ENCODE results near the gene FIP1L1.

FIP1L1 gene

GRCh38 chr4:53349091-53349491 is 28.4 kb upstream of the FIP1L1 start:
- H3K27ac ChIP-seq: no peak overlapping the region
- no peak for TF ChIP-seq CTCF (IDR thresholded peaks at IDR 0.05; ENCODE audit: low read depth, low read length, missing control alignments)

GRCh38 chr4:53354012-53354722 is 23.3 kb upstream of the FIP1L1 start:
- Histone ChIP-seq H3K36me3 (replicated peaks) (no peaks in the 10 kb centered on the region), H3K27ac (no peak overlapping the region), H3K27me3 (replicated peaks) (no peaks in the 10 kb centered on the region), H3K4me3 (ENCODE audit: low read depth, low read length) (no peak overlapping the region)
- no peak for TF ChIP-seq CTCF (IDR thresholded peaks at IDR 0.05; ENCODE audit: low read depth, low read length, missing control alignments)
- DNase-seq: no peak
- in situ Hi-C loops (cut with HindIII; ENCODE audit: low pct_ligation_motif_present, low sequenced_read_pairs): no loop called here

More at GRCh38 chr4:53349091-53349491, 28.4 kb upstream of the FIP1L1 start:
- DNase-seq: no peak
- Histone ChIP-seq H3K27me3 (replicated peaks) (no peaks in the 10 kb centered on the region), H3K36me3 (replicated peaks) (no peaks in the 10 kb centered on the region), H3K4me3 (ENCODE audit: low read depth, low read length) (no peak overlapping the region)
- in situ Hi-C loops (cut with HindIII; ENCODE audit: low pct_ligation_motif_present, low sequenced_read_pairs): no loop called here

GRCh38 chr4:53355930-53356521 is 21.4 kb upstream of the FIP1L1 start:
- DNase-seq: no peak
- no peaks in the 10 kb centered on the region for H3K36me3 ChIP-seq (replicated peaks)
- no peak overlapping the region for H3K4me3 ChIP-seq (ENCODE audit: low read depth, low read length)
- H3K27ac ChIP-seq: no peak overlapping the region
- no peaks in the 10 kb centered on the region for H3K27me3 ChIP-seq (replicated peaks)
- in situ Hi-C loops (cut with HindIII; ENCODE audit: low pct_ligation_motif_present, low sequenced_read_pairs): no loop called here
- TF ChIP-seq CTCF (IDR thresholded peaks at IDR 0.05; ENCODE audit: low read depth, low read length, missing control alignments): no peak

GRCh38 chr4:53361451-53361850 is 16.0 kb upstream of the FIP1L1 start:
- H3K36me3 ChIP-seq (replicated peaks): no peaks in the 10 kb centered on the region
- no peaks in the 10 kb centered on the region for H3K27me3 ChIP-seq (replicated peaks)
- TF ChIP-seq CTCF (IDR thresholded peaks at IDR 0.05; ENCODE audit: low read depth, low read length, missing control alignments): no peak
- H3K27ac ChIP-seq: no peak overlapping the region
- in situ Hi-C loops (cut with HindIII; ENCODE audit: low pct_ligation_motif_present, low sequenced_read_pairs): no loop called here
- DNase-seq: peak; percentile 40
- no peak overlapping the region for H3K4me3 ChIP-seq (ENCODE audit: low read depth, low read length)

- Histone ChIP-seq H3K36me3 (replicated peaks) (no peaks in the 10 kb centered on the region), H3K27me3 (replicated peaks) (no peaks in the 10 kb centered on the region), H3K27ac (no peak overlapping the region), H3K4me3 (ENCODE audit: low read depth, low read length) (no peak overlapping the region)
- no peak for DNase-seq
- TF ChIP-seq CTCF (IDR thresholded peaks at IDR 0.05; ENCODE audit: low read depth, low read length, missing control alignments): no peak
- in situ Hi-C loops (cut with HindIII; ENCODE audit: low pct_ligation_motif_present, low sequenced_read_pairs): no loop called here
Observed at GRCh38 chr4:53362093-53362492, 15.3 kb upstream of the FIP1L1 start.
